KG1 (cell line): ENCODE results near the gene CAPN10.

ENCODE experiments used
- DNase-seq: peaks from one replicate; lab custom pipeline; 2025; lab: John Stamatoyannopoulos, UW

CAPN10 gene

DNA sequence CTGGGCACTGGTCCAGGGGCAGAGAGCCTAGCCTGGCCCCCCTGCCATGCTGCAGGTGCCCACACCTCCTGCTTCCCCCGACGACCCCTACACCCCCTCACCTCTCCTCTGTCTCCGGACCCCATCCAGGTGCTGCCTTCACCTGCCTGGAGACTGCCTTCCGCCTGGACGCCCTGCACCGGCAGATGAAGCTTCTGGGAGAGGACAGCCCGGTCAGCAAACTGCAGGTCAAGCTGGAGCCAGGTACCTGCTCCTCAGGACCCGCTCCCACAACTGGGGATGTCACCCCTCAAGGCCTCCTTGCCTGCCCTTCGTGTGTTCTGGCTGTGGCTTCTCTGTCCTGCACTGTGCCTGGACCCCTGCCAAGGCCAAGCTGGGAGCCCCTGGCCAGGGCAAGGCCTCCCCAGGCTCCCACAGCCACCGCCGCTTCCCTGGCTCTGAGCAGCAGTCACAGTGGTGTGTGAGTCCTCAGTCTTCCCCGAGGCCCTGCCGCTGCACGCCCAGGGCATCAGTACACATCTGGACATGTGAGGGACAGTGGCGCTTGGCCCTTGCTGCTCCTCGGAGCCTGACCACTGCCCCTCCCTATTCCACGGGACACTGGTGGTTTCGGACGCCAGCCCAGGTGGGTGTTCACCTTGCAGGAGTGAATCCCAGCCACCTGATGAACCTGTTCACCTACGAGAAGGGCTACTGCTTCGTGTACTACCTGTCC lies 12.0 kb upstream of the CAPN10 start:
- DNase-seq, result no peak

GRCh38 chr2:240575101-240575965 lies 11.2 kb upstream of the CAPN10 start:
- no peak for DNase-seq

DNA sequence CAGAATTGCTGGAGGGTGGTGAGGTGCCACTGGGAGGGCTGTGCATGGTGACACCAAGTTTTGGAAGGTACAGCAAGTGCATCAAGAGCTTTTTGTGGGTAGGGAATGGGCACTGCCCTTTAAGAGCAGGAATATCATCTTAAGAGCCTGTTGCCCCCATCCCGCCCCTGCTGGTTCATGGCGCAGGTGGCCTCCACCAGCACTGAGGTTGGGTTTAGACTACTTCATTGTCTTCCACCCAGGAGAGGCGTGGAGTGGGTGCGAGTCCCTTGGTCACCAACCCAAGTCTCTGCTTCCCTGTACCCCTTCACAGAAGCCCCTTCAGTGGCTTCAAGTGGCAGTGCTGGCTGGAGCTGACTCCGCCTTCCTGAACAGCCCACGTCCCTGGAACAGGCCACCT lies 10.5 kb upstream of the CAPN10 start:
- no peak for DNase-seq

DNA sequence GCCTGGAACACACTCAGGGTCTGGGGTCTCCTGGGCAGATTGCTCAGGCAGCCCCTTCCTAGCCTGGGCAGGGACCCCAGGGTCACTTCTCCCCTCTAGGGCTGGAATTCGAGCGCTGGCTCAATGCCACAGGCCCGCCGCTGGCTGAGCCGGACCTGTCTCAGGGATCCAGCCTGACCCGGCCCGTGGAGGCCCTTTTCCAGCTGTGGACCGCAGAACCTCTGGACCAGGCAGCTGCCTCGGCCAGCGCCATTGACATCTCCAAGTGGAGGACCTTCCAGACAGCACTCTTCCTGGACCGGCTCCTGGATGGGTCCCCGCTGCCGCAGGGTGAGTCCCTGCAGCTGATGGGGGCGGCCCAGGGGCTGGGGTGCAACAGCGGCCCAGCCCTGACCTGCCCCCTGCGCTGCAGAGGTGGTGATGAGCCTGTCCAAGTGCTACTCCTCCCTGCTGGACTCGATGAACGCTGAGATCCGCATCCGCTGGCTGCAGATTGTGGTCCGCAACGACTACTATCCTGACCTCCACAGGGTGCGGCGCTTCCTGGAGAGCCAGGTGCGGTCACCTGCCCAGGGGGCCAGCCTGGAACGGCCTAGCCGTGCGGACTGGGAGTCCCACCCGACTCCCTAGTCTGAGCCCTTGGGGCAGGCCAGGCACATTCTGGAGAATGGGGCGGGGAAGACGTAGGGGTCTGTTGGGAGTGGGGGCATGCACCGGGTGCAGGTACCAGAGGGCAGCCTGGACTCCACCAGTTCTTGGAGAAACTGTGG lies 9.9 kb upstream of the CAPN10 start:
- DNase-seq, result no peak

- no peak for DNase-seq
Measured at GRCh38 chr2:240577281-240578109, 9.0 kb upstream of the CAPN10 start.

DNA sequence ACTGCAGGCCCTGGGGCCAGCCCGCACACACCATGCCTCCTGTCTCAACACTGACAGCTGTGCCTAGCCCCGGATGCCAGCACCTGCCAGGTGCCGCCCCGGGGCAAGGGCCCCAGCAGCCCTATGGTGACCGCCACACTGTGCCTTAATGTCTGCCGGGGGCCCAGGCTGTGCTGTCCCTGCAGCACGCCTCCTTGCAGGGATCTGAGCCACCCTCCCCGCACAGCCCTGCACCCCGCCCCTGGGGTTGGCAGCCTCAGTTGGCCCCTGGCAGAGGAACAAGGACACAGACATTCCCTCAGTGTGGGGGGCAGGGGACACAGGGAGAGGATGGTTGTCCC lies 8.5 kb upstream of the CAPN10 start:
- no peak for DNase-seq

GRCh38 chr2:240578488-240578887 lies 8.0 kb upstream of the CAPN10 start:
- no peak for DNase-seq

- DNase-seq, result no peak
Measured at GRCh38 chr2:240579071-240579762, 7.3 kb upstream of the CAPN10 start.

GRCh38 chr2:240579771-240580614 lies 6.5 kb upstream of the CAPN10 start:
- DNase-seq, result no peak

GRCh38 chr2:240581811-240582210 lies 4.7 kb upstream of the CAPN10 start:
- DNase-seq, result no peak

DNA sequence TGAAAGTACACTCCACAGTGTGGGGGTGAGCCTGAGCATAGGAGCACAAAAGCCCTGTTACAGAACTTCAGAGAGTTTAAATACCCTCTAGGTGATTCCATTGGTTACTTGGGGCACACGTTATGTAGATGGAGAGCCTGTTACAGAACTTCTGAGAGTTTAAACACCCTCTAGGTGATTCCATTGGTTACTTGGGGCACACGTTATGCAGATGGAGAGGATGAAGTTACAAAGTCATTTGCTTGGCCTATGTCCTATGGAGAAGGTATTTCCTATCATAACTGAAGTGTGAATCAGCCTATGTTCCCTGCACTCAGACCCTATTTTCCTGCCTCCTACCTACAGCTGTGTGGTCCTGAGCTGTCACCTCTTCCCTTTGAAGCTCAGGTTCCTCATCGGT lies 3.8 kb upstream of the CAPN10 start:
- DNase-seq, result no peak

GRCh38 chr2:240583774-240584173 lies 2.8 kb upstream of the CAPN10 start:
- DNase-seq, result no peak

- DNase-seq, result no peak
Measured at GRCh38 chr2:240584486-240585031, 2.0 kb upstream of the CAPN10 start.

DNA sequence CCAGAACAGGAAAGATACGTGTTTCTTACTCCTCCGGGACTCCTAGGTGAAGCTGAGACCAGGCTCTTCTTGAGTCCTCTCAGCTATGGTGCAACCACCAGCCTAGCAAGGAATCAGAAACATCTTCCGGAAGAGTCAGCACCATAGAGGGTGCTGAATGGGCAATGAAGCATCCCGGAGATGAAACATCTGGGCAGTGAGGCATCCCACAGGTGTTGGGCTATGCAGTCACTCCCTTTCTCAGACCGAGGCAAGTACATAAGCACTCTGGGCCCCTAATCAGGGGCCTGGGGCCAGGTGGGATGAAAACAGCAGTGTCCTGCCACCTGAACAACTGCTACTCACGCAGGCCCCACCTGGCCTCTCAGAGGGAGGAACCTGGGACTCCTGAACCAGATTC lies 1.4 kb upstream of the CAPN10 start:
- DNase-seq, result no peak

DNA sequence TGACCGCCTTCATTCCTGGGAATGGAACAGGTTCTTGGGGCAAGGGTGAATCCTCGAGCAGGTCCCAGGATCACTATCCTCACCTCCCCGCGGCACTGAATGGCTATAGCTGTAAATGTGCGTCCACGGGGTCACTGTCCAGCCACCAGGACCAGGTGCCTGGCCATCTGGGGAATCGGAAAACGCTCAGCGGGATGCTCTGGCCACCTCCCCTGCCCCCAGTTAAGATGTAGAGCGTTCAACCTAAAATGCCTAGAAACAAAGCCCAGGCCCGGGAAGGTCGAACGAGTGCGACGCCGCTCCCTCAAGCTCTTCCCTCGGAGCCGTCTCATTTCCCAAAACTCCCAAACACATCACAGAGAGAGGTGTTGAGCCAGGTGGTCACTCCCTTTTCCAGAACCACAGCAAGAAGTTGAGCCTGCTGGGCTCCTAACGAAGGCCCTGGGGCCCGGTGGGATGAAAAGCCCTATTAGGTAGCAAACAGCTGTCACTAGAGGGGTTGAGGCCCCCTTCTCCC lies 795 bp upstream of the CAPN10 start:
- DNase-seq, result no peak

DNA sequence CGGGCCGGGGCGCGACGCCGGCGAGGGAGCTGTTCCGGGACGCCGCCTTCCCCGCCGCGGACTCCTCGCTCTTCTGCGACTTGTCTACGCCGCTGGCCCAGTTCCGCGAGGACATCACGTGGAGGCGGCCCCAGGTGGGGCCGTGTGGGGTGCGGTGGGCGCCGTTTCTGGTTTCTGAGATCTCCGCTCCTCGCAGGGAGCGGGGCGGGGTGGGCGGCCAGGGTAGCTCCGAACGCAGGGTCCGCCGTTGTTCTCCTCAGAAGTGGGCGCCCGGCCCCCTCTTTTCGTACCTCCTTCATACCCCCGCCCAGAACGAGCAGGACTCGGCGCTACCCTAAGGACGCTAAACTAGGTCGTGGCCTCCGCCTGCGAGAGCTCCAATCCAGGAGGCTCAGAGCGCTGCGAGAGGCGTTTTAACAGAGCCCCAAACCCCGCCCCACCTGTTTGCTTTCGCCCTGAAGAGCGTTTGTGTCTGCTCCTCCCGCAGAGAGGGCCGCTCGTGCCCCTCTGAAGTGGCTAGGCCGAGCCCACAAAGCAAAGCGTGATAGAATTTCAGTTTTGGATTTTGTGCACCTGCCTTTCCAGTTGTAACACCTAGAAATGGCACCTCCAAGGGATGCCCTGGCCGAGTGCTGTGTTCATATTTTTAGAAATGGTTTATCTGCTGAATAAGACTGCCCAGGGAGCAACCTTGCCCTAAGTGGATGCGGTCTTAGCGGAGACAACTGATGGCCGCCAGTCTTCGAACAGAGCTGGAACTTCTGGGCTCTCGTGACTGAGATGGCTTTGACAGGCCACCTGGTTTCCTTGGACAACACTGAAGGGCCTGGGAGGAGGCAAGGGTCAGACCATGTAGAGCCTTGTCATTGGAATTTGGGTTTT lies 626 bp downstream of the CAPN10 start:
- no peak for DNase-seq

GRCh38 chr2:240588006-240588655 lies 1.6 kb downstream of the CAPN10 start:
- DNase-seq, result no peak

DNA sequence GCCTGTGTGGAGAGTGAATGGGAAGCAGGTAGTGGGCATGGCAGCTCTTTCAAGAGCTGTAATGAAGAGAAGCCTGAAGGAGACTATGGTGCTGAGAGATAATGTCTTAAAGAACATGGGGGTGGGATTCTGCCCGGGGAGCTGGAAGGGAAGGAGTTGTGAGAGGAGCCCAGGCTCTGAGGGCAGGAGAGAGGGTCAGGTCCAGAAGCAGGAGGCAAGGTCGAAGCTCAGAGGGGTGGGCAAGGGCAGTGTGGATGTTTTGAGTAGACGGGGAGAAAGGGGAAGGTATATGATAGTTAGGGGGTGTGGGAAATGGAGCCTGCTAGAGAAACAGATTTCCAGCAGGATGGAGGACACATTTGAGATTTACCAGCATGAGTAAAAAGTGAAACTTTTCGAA lies 2.1 kb downstream of the CAPN10 start:
- DNase-seq, result no peak
